K562 (cell line): Measurements from ENCODE around the gene PDPK1. TPM values are rescaled to one million over a fixed set of nuclear protein-coding genes. Genes with fewer than 3 reads are reported as not detected.

Experiments
- ATAC-seq: fragments of 200-7000 bp; cut with Tn5 transposase; 3 replicates; pipeline ENCODE4 v1.9.1; 2020; ENCODE audit warnings: moderate library complexity
- BruUV-seq: library from RNA; stranded (reverse); fragments of 400-500 nt; replicated peaks from 2 replicates; lab custom pipeline; 2021; lab: Mats Ljungman, UMichigan
- CTCF ChIA-PET: fragments of 300-600 bp; formaldehyde crosslinking; extraction: SDS; loops from one replicate; lab custom pipeline; 2021; ENCODE audit warnings: low intra/inter-chr PET ratio; lab: Yijun Ruan, JAX
- POLR2A ChIA-PET: fragments of 300-600, 350-650 bp; sonication (Branson Sonifier 250); formaldehyde crosslinking; extraction: SDS; loops from one replicate; lab custom pipeline; 2021; ENCODE audit warnings: antibody characterized with exemption, inconsistent platforms; lab: Yijun Ruan, JAX
- DNase-seq, 4 experiments: peaks; one replicate each; pipeline versions ENCODE4 v3.0.0 to v3.0.0-alpha.2; 2011 to 2018; ENCODE audit warnings: low spot score in 3 of 4, mixed read lengths in 3 of 4; ENCODE audit errors: extremely low read depth in 1 of 4
- FAIRE-seq: peaks from 2 replicates; lab custom pipeline; 2011; peaks lifted over from hg19 to GRCh38; lab: Jason Lieb, UNC
- H2AFZ ChIP-seq: 2 replicates; pipeline ENCODE4 v1.6.0; 2011; ENCODE audit warnings: low read depth, low read length, control low read depth, inconsistent platforms
- H3K27ac ChIP-seq: fragments of 200-600 bp; 3 replicates; pipeline ENCODE4 v1.8.0; 2011; ENCODE audit warnings: low read depth, mild to moderate bottlenecking, control low read depth, inconsistent platforms, low read length, moderate library complexity, mixed read lengths; ENCODE audit errors: extremely low read depth
- H3K27me3 ChIP-seq, 2 experiments: fragments of 300-600 bp in 1 of 2; 2 replicates in 1 of 2; 3 replicates in 1 of 2; pipeline versions ENCODE4 v1.6.0 to v1.8.0; 2011; ENCODE audit warnings: inconsistent platforms in 2 of 2, low read length in 2 of 2, mild to moderate bottlenecking in 1 of 2, mixed read lengths in 1 of 2, moderate library complexity in 1 of 2; ENCODE audit not compliant: control insufficient read depth in 2 of 2, insufficient read depth in 2 of 2
- H3K36me3 ChIP-seq: fragments of 300-600 bp; 3 replicates; pipeline ENCODE4 v1.8.0; 2011; ENCODE audit warnings: mild to moderate bottlenecking, low read length, inconsistent platforms; ENCODE audit not compliant: control insufficient read depth, insufficient read depth
- H3K4me1 ChIP-seq, 2 experiments: fragments of 200-600 bp in 1 of 2; replicated peaks in 1 of 2; 2 replicates in 1 of 2; 3 replicates in 1 of 2; pipeline versions ENCODE4 v1.5.1 to v1.8.0; 2011; ENCODE audit warnings: inconsistent platforms in 2 of 2, low read length in 2 of 2, mild to moderate bottlenecking in 1 of 2, mixed read lengths in 1 of 2, moderate library complexity in 1 of 2; ENCODE audit not compliant: control insufficient read depth in 2 of 2, insufficient read depth in 2 of 2
- H3K4me2 ChIP-seq: 2 replicates; pipeline ENCODE4 v1.6.1; 2011; ENCODE audit warnings: low read length, control low read depth, inconsistent platforms, mixed read lengths; ENCODE audit not compliant: insufficient read depth
- H3K4me3 ChIP-seq: fragments of 200-600 bp; sonication (generic), shearing (Covaris generic); 2 replicates; pipeline ENCODE4 v1.5.1; 2016; ENCODE audit warnings: control low read depth, inconsistent platforms
- H3K79me2 ChIP-seq: fragments of 200-600 bp; 3 replicates; pipeline ENCODE4 v1.8.0; 2011; ENCODE audit warnings: low read length, inconsistent platforms; ENCODE audit not compliant: control insufficient read depth, insufficient read depth
- H3K9ac ChIP-seq, 2 experiments: 2 replicates each; pipeline versions ENCODE4 v1.6.0 to v1.6.1; 2011; ENCODE audit warnings: low read depth in 2 of 2, low read length in 2 of 2, control low read depth in 1 of 2, inconsistent platforms in 1 of 2, mild to moderate bottlenecking in 1 of 2, mixed read lengths in 1 of 2; ENCODE audit not compliant: insufficient read depth in 1 of 2
- H3K9me1 ChIP-seq: one replicate; pipeline ENCODE4 v1.6.0; 2011; ENCODE audit warnings: inconsistent platforms, mild to moderate bottlenecking, low read length, moderate library complexity; ENCODE audit not compliant: control insufficient read depth, insufficient read depth
- H3K9me3 ChIP-seq: replicated peaks from 2 replicates; pipeline ENCODE4 v1.5.1; 2011; ENCODE audit warnings: low read depth, low read length, inconsistent platforms; ENCODE audit not compliant: control insufficient read depth, insufficient read depth
- H4K20me1 ChIP-seq: replicated peaks from 2 replicates; pipeline ENCODE4 v1.6.1; 2011; ENCODE audit warnings: low read length, inconsistent platforms, mixed read lengths; ENCODE audit not compliant: control insufficient read depth, insufficient read depth
- DPF2 ChIP-seq: fragments of 450-650 bp; IDR thresholded peaks from 2 replicates; pipeline ENCODE4 v1.6.1; 2016
- E2F3 ChIP-seq: fragments of 250-450 bp; sonication (Bioruptor Pico); IDR thresholded peaks from 2 replicates; pipeline ENCODE4 v1.4.0; 2020; ENCODE audit warnings: mild to moderate bottlenecking
- HSF4 ChIP-seq: fragments of 250-450 bp; sonication (Bioruptor Pico); IDR thresholded peaks from 2 replicates; pipeline ENCODE4 v2.1.2; 2022; ENCODE audit warnings: mild to moderate bottlenecking, moderate library complexity, borderline replicate concordance
- MAFG ChIP-seq: fragments of 450-650 bp; conservative IDR thresholded peaks from 2 replicates; pipeline ENCODE4 v1.6.1; 2016; ENCODE audit warnings: missing genetic modification characterization, missing compliant biosample characterization
- MEF2D ChIP-seq: conservative IDR thresholded peaks from 2 replicates; pipeline ENCODE4 v1.6.1; 2016; ENCODE audit warnings: low read depth, missing genetic modification characterization, missing compliant biosample characterization
- MITF ChIP-seq: IDR thresholded peaks from 2 replicates; pipeline ENCODE4 v1.6.1; 2014; ENCODE audit warnings: antibody characterized with exemption
- MTA2 ChIP-seq: fragments of 450-650 bp; IDR thresholded peaks from 2 replicates; pipeline ENCODE4 v1.6.1; 2016; ENCODE audit warnings: low read depth
- PML ChIP-seq: IDR thresholded peaks from 2 replicates; pipeline ENCODE4 v1.6.1; 2012; ENCODE audit warnings: low read length, inconsistent platforms
- POLR2G ChIP-seq: fragments of 200-400 bp; formaldehyde crosslinking; IDR thresholded peaks from 2 replicates; pipeline ENCODE4 v1.6.1; 2017; ENCODE audit warnings: low read depth, mild to moderate bottlenecking, antibody characterized with exemption, low read length, moderate library complexity
- ZSCAN32 ChIP-seq: fragments of 450-650 bp; formaldehyde crosslinking; IDR thresholded peaks from 2 replicates; pipeline ENCODE4 v1.4.0; 2020; ENCODE audit warnings: mild to moderate bottlenecking, moderate library complexity
- WGBS: fragments of 100-300 bp; shearing (Covaris generic); methylation state at CpG from one replicate; pipeline ENCODE4 v1.1.6; 2016; ENCODE audit warnings: low coverage, mixed read lengths; ENCODE audit not compliant: insufficient coverage; ENCODE audit errors: missing lambda C conversion rate; 5-methylcytosine and 5-hydroxymethylcytosine counted together
- in situ Hi-C: fragments of 300-500 bp; cut with MboI; formaldehyde crosslinking; loops from 4 replicates; pipeline ENCODE4 v1.15.0; 2018; ENCODE audit warnings: inconsistent platforms, mixed read lengths
- intact Hi-C: fragments of 100-400 bp; cut with micrococcal nuclease; formaldehyde crosslinking; loops from 2 replicates; pipeline ENCODE4 v1.14.2; 2022
- polyA plus RNA-seq, 8 experiments: library from polyadenylated mRNA; depleted of rRNA in 4 of 8; stranded (reverse) in 5 of 8; unstranded in 3 of 8; fragments of >200 nt; fragmentation: Nextera tagmentation in 2 of 8; fragmentation: Illumina TruSeq in 1 of 8; extraction: Ambion mirVana in 2 of 8; extraction: Trizol in 1 of 8; gene quantifications; 2 replicates each; pipeline versions ENCODE4 v1.2.1 to v1.2.3, GENCODE V29; 2011 to 2014; ENCODE audit warnings: inconsistent platforms in 1 of 8, missing spikeins in 1 of 8
- total RNA-seq, 7 experiments: library from RNA; depleted of rRNA in 6 of 7; stranded (reverse); fragments of >200 nt in 6 of 7; fragmentation: Illumina TruSeq in 2 of 7; extraction: Trizol in 2 of 7; gene quantifications; 2 replicates each; pipeline versions ENCODE4 v1.2.1 to v1.2.3, GENCODE V29; 2011 to 2021; ENCODE audit warnings: low replicate concordance in 1 of 7
- TF ChIP-seq, protein P1 (sequence below): IDR thresholded peaks from 2 replicates; pipeline ENCODE4 v1.6.1; 2016; ENCODE audit warnings: missing genetic modification characterization, missing compliant biosample characterization

The PDPK1 gene
- total and polyA plus RNA-seq, 9 of the 15 experiments (the other 6 are each of a cell fraction or from before 2014, with no cell fraction given) = 4.0 to 37.2 (median 18.7) TPM

DNA sequence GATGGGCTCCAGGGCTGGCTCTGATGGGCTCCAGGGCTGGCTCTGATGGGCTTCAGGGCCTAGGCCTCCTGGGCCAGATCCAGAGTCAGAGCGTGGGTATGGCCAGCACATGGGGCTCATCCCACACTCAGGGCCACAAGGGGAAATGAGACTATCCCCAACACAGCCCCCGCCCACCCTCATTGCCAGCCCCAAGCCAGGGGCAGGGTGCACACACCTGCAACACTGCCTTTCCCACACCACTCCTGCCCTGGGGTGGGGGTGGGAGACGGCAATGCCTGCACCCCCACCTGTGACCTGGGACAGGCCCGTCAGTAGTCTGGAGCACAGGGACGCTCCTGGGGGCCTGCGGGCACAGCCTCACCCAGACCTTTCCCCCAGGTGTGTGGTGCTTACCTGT is 38.4 kb upstream of the PDPK1 start:
- Histone ChIP-seq H3K9me1 (no peaks in the 10 kb centered on the region), H3K9ac (no peak overlapping the region; a peak in 1 of 4 replicates), H3K36me3 (peaks cover 66% of the 10 kb centered on the region; the same call in 2 of the 3 replicates), H3K4me1 (peaks cover 20 to 76% of the 10 kb centered on the region in 2 experiments), H3K79me2 (peaks cover 19% of the 10 kb centered on the region), H3K27ac (no peak overlapping the region), H3K9me3 (no peaks in the 10 kb centered on the region), H3K4me3 (no peak overlapping the region), H3K27me3 (no peaks in the 10 kb centered on the region), H2AFZ (no peak overlapping the region), H4K20me1 (peaks cover 9% of the 10 kb centered on the region), H3K4me2 (no peak overlapping the region)
- TF ChIP-seq MAFG (no peak), HSF4 (CRISPR knock-in tag) (no peak), MEF2D (tag) (no peak), ZSCAN32 (CRISPR knock-in tag) (no peak), DPF2 (no peak), POLR2G (no peak), MITF (no peak), MTA2 (no peak), E2F3 (CRISPR knock-in tag) (no peak), PML (no peak)
- TF ChIP-seq, protein P1, sequence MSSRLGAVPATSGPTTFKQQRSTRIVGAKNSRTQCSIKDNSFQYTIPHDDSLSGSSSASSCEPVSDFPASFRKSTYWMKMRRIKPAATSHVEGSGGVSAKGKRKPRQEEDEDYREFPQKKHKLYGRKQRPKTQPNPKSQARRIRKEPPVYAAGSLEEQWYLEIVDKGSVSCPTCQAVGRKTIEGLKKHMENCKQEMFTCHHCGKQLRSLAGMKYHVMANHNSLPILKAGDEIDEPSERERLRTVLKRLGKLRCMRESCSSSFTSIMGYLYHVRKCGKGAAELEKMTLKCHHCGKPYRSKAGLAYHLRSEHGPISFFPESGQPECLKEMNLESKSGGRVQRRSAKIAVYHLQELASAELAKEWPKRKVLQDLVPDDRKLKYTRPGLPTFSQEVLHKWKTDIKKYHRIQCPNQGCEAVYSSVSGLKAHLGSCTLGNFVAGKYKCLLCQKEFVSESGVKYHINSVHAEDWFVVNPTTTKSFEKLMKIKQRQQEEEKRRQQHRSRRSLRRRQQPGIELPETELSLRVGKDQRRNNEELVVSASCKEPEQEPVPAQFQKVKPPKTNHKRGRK (tag) = no peak
- ATAC-seq (no peak), DNase-seq (no peak), FAIRE-seq (no peak)
- ChIA-PET CTCF (interaction anchor here (0.9 to 1.0 kb wide), 2 partner anchors 159 to 202 kb away, joined by 3 read pairs; no protein-coding TSS in a partner anchor), POLR2A (no interaction called here)
- intact Hi-C loops = loop anchor here (5.0 kb wide), 1 partner anchor 302 kb away; the partner anchor contains the start of gene CASKIN1
- in situ Hi-C loops = no loop called here
- 93% methylated on average over 4 of the region's 6 CpGs for WGBS
- no TSS peak for BruUV-seq
